Endothelial cell (in vitro differentiated cells): Measurements from ENCODE around the gene CCM2. TPM values are rescaled to one million over a fixed set of nuclear protein-coding genes. Genes with fewer than 3 reads are reported as not detected.
A peak's percentile ranks its signal among the peaks of the same experiment; 100 is the strongest.

Experiments
- DNase-seq: peaks from one replicate; pipeline ENCODE4 v3.0.0; 2021; ENCODE audit warnings: low spot score
- H3K27ac Mint-ChIP-seq: one replicate; pipeline ENCODE4 v1.8.0; 2021; ENCODE audit warnings: mixed read lengths, inconsistent platforms; ENCODE audit not compliant: unreplicated experiment
- H3K27me3 Mint-ChIP-seq: one replicate; pipeline ENCODE4 v1.8.0; 2021; ENCODE audit warnings: mild to moderate bottlenecking, moderate library complexity, mixed read lengths, inconsistent platforms; ENCODE audit not compliant: unreplicated experiment
- H3K36me3 Mint-ChIP-seq: one replicate; pipeline ENCODE4 v1.8.0; 2021; ENCODE audit warnings: mild to moderate bottlenecking, low read depth, mixed read lengths, inconsistent platforms; ENCODE audit not compliant: unreplicated experiment
- H3K4me1 Mint-ChIP-seq: one replicate; pipeline ENCODE4 v1.8.0; 2021; ENCODE audit warnings: mild to moderate bottlenecking, mixed read lengths, inconsistent platforms; ENCODE audit not compliant: unreplicated experiment
- H3K4me3 Mint-ChIP-seq: one replicate; pipeline ENCODE4 v1.8.0; 2021; ENCODE audit warnings: mild to moderate bottlenecking, mixed read lengths, inconsistent platforms; ENCODE audit not compliant: unreplicated experiment
- H3K9me3 Mint-ChIP-seq: one replicate; pipeline ENCODE4 v1.8.0; 2021; ENCODE audit warnings: mixed read lengths, inconsistent platforms; ENCODE audit not compliant: unreplicated experiment
- CTCF ChIP-seq: fragments of 200-600 bp; sonication (generic); IDR thresholded peaks from one replicate; pipeline ENCODE4 v1.5.0; 2021; ENCODE audit warnings: antibody characterized with exemption; ENCODE audit not compliant: unreplicated experiment
- total RNA-seq: library from RNA; stranded (reverse); fragmentation: NEBNext Ultra II Directional; extraction: Animal tissue kit (Norgen Biotek cat#: 25700); gene quantifications from one replicate; pipeline ENCODE4 v1.2.1, GENCODE V29; 2021; ENCODE audit not compliant: unreplicated experiment

The CCM2 gene
- total RNA-seq, 1 donor from 2014 or later: 59.8 TPM

- no peak for TF ChIP-seq CTCF
- Mint-ChIP-seq H3K27me3 (peaks cover 20% of the 10 kb centered on the region), H3K36me3 (peaks cover 28% of the 10 kb centered on the region), H3K4me3 (no peak overlapping the region), H3K27ac (no peak overlapping the region), H3K4me1 (no peaks in the 10 kb centered on the region), H3K9me3 (no peaks in the 10 kb centered on the region)
- DNase-seq: no peak
Measured at GRCh38 chr7:45073031-45073785, 73.2 kb downstream of the CCM2 start.

- no peaks in the 10 kb centered on the region for H3K4me1 Mint-ChIP-seq
- H3K27me3 Mint-ChIP-seq: peaks cover 22% of the 10 kb centered on the region
- H3K36me3 Mint-ChIP-seq: peaks cover 33% of the 10 kb centered on the region
- no peak overlapping the region for H3K4me3 Mint-ChIP-seq
- no peak overlapping the region for H3K27ac Mint-ChIP-seq
- no peaks in the 10 kb centered on the region for H3K9me3 Mint-ChIP-seq
- DNase-seq: no peak
- TF ChIP-seq CTCF: no peak
Measured at GRCh38 chr7:45073786-45074527, 74.0 kb downstream of the CCM2 start.

GRCh38 chr7:45074528-45075354 lies 74.7 kb downstream of the CCM2 start:
- DNase-seq: no peak
- H3K27ac Mint-ChIP-seq: peak overlapping the region; percentile 30
- no peaks in the 10 kb centered on the region for H3K4me1 Mint-ChIP-seq
- no peaks in the 10 kb centered on the region for H3K9me3 Mint-ChIP-seq
- H3K27me3 Mint-ChIP-seq: peaks cover 28% of the 10 kb centered on the region
- H3K36me3 Mint-ChIP-seq: peaks cover 29% of the 10 kb centered on the region
- TF ChIP-seq CTCF: no peak
- H3K4me3 Mint-ChIP-seq: peak overlapping the region; percentile 34

- no peak for DNase-seq
- Mint-ChIP-seq H3K4me1 (no peaks in the 10 kb centered on the region), H3K4me3 (peak overlapping the region; percentile 34), H3K27ac (peak overlapping the region; percentile 30), H3K36me3 (peaks cover 29% of the 10 kb centered on the region), H3K9me3 (no peaks in the 10 kb centered on the region), H3K27me3 (peaks cover 32% of the 10 kb centered on the region)
- no peak for TF ChIP-seq CTCF
Measured at GRCh38 chr7:45075355-45075644, 75.3 kb downstream of the CCM2 start.
